Measurements from ENCODE around the gene HLA-DQB2.

DNA sequence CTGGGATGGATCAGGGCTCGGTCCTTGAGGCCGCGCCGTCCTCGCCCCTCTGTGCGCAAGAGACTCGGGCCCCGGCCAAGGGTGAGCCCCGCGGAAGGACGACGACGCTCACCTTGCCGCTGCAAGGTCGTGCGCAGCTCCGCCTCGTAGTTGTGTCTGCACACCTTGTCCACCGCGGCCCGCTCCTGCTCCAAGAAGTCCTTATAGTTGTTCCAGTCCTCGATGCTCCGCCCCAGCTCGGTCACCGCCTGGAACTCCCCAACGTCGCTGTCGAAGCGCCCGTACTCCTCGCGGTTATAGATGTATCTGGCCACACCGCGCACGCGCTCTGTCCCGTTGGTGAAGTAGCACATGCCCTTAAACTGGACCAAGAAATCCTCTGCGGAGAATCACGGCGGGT lies 1.8 kb downstream of the HLA-DQB2 start:
- TF ChIP-seq POLR2AphosphoS5 (IDR thresholded peaks at IDR 0.05; ENCODE audit: insufficient read depth, low read depth, low read length) (no peak), POLR2A (IDR thresholded peaks at IDR 0.05; ENCODE audit: low read depth, low read length) (no peak), FOS (IDR thresholded peaks at IDR 0.05; ENCODE audit: borderline replicate concordance, insufficient read depth, low read length) (no peak), EZH2 (IDR thresholded peaks at IDR 0.05; ENCODE audit: borderline replicate concordance, low read depth, low read length, severe bottlenecking) (no peak)
- TF ChIP-seq, protein P1, sequence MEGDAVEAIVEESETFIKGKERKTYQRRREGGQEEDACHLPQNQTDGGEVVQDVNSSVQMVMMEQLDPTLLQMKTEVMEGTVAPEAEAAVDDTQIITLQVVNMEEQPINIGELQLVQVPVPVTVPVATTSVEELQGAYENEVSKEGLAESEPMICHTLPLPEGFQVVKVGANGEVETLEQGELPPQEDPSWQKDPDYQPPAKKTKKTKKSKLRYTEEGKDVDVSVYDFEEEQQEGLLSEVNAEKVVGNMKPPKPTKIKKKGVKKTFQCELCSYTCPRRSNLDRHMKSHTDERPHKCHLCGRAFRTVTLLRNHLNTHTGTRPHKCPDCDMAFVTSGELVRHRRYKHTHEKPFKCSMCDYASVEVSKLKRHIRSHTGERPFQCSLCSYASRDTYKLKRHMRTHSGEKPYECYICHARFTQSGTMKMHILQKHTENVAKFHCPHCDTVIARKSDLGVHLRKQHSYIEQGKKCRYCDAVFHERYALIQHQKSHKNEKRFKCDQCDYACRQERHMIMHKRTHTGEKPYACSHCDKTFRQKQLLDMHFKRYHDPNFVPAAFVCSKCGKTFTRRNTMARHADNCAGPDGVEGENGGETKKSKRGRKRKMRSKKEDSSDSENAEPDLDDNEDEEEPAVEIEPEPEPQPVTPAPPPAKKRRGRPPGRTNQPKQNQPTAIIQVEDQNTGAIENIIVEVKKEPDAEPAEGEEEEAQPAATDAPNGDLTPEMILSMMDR (IDR thresholded peaks at IDR 0.05; ENCODE audit: extremely low read depth in 1 of 2, insufficient read depth in 1 of 2, low read depth in 1 of 2, low read length in 2 of 2): no peak
- TF ChIP-seq, protein P2, sequence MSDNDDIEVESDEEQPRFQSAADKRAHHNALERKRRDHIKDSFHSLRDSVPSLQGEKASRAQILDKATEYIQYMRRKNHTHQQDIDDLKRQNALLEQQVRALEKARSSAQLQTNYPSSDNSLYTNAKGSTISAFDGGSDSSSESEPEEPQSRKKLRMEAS (IDR thresholded peaks at IDR 0.05; ENCODE audit: insufficient read depth, insufficient read length): no peak
